GM13977 (cell line): Measurements from ENCODE around the gene HOMEZ.

ENCODE experiments used
- DNase-seq: peaks from one replicate; pipeline ENCODE4 v3.0.0; 2012; ENCODE audit warnings: low spot score
- in situ Hi-C: fragments of 300-500 bp; cut with MboI; formaldehyde crosslinking; loops from one replicate; pipeline ENCODE4 v1.12.0; 2022; ENCODE audit warnings: low sequenced_read_pairs, low pct_unique_long_range_greater_than_20kb, mixed read lengths, inconsistent platforms; ENCODE audit not compliant: unreplicated experiment
- TF ChIP-seq, protein P1 (sequence below): IDR thresholded peaks from 2 replicates; pipeline ENCODE4 v1.5.1; 2012; ENCODE audit warnings: mild to moderate bottlenecking, control low read depth; ENCODE audit not compliant: insufficient read depth; ENCODE audit errors: extremely low read depth, missing control alignments

HOMEZ gene

DNA sequence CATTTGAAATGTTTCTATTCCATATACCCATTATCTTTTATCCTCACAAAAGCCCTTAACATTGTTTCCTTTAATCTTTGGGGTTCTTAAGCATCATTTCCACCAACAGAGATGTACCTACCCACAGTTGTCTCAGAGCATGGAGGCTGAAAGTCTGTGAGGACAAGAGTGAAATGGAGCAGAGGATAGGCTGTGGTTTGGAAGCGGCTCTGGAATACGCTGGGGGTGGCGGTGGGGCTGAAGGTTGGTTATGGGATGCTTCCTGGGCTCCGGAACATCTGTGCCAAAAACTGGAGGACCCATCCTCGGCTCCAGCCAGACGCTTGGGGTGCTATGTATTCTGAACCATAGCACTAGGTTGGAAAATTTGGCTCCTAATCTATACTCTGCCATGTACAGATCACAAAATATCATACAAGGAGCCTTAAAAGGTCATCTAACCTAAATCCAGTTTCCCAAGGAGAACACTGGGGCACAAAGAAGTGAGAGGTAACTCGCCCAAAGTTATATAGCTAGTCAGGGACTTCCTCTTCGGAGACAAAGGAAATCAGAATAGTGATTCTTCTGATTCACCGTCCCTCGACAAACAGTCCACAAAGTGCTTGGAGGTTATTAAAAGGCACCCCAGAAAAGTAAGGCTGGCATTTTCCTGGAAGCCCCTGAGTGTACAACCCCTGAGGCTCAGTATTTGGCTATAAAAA is 14.2 kb upstream of the HOMEZ start:
- in situ Hi-C loops, result no loop called here
- TF ChIP-seq, protein P1, sequence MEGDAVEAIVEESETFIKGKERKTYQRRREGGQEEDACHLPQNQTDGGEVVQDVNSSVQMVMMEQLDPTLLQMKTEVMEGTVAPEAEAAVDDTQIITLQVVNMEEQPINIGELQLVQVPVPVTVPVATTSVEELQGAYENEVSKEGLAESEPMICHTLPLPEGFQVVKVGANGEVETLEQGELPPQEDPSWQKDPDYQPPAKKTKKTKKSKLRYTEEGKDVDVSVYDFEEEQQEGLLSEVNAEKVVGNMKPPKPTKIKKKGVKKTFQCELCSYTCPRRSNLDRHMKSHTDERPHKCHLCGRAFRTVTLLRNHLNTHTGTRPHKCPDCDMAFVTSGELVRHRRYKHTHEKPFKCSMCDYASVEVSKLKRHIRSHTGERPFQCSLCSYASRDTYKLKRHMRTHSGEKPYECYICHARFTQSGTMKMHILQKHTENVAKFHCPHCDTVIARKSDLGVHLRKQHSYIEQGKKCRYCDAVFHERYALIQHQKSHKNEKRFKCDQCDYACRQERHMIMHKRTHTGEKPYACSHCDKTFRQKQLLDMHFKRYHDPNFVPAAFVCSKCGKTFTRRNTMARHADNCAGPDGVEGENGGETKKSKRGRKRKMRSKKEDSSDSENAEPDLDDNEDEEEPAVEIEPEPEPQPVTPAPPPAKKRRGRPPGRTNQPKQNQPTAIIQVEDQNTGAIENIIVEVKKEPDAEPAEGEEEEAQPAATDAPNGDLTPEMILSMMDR, result no peak
- DNase-seq, result no peak

DNA sequence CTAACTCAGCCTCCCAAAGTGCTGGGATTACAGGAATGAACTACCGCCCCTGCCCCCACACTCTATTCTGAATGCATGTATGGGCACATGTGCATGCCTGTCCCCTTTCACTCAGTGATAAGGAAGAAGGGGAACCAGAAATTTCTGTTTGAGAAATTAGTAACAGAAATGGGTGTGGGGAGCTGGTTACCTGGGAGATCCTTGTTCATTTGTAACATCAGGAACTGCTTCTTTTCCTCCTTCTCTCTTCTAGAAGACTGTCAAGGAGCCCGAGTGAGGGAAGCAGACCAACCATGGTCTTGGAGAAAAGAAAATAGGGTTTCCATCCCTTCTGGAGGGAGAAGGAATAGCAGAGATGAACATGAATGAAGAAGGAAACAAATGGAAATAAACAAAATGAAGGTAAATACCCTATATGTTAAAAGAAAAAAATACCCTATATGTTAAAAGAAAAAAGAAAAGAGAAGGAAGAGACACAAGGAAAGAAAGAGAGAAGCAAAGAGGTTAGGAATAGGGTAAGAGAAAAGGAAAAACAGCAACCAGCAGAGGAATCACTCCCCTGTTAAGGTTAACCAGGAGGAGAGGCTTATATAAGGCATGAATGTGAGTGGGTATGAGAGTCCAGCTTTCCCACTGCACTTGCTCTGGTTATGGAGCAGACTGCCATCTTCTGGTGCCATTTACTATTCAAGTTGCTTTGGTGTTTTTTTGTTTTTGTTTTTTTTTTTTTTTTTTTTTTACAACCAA is 13.5 kb upstream of the HOMEZ start:
- TF ChIP-seq, protein P1, result peak; percentile 25
- in situ Hi-C loops, result no loop called here
- no peak for DNase-seq

DNA sequence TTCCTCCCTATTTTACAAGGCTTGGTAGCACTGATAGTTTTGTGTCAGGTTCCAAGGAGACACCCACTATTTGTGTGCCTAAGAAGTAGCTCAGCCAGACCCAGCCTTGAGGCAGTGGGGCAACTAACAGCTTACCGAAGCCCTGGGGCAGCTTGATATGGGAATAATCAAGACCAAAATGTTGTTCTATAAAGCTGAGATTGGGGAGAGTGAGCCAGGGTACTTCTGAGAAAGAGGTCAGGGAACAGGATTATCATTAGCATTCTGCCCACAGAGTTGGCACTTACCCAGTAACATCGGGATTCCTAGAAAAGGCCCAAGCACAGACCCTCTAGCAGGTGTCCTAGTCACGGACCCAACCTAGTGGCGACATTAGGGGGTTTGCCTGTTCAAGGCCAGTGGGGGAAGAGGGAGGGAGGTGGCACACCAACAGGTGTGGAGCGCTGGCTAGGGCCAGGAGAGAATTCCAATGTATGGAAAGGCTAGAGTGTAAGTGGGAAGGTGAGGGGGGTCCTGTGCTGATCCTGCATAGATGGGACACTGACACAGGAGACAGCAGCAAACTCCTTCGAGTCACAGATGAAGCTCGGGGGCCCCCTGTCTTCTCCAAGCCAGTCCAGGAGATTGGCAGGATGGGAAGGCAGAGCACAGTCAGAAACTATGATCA is 11.8 kb upstream of the HOMEZ start:
- TF ChIP-seq, protein P1, result no peak
- in situ Hi-C loops, result no loop called here
- DNase-seq, result no peak

DNA sequence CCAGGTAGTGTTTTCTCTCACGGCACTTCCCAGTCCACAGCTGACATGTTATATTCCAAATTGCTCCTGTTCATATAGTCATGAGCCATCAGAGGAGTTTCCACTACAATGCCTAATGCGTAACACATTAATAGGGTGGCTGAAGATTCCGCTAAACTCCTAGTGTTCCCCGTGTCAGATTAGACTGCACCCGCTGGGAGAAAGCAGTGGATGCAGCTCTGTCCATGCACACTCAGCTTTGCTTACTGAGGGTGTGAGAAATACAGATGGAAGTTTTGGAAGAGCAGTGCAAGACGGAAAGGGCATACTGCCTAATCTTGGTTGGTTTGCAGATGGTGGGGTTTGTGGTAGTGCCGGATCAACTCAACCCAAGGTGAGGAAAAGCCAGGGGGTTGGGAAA is 11.2 kb upstream of the HOMEZ start:
- DNase-seq, result no peak
- in situ Hi-C loops, result no loop called here
- TF ChIP-seq, protein P1, result no peak

DNA sequence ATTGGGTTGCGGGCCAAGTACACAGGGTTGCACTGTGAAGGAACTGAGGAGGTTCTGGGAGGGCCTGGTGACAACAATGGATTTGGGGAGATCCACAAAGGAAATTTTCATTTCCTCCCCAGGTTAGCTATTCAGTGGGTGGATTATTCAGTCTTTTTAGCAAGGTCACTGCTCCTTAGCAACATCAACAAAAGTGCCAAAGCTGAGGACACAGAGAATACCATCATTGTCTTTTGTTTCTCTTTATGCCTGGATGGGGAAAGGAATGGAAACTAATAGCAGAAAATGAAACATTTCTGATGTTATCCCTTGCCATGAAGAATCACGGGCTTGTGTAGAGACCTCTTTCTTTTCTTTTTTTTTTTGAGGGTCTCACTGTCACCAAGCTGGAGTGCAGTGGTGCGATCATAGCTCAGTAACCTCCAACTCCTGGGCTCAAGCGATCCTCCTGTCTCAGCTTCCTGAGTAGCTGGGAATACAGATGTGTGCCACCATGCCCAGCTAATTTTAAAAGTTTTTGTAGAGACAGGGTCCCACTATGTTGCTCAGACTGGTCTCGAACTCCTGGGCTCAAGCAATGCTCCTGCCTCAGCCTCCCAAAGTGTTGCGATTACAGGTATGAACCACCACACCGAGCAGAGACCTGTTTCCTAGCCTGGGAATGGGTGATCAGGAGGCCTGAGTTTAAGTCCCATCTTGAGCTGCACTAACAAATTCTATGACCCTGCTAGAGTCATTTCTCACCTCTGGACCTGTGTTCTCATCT is 10.3 kb upstream of the HOMEZ start:
- TF ChIP-seq, protein P1, result no peak

More for the DNA sequence above, 10.3 kb upstream of the HOMEZ start:
- DNase-seq, result no peak
- in situ Hi-C loops, result no loop called here
